Fibroblast of villous mesenchyme (primary cell): ENCODE data around the gene AP1S3. TPM values are rescaled to one million over a fixed set of nuclear protein-coding genes. Genes with fewer than 3 reads are reported as not detected.
A peak's percentile ranks its signal among the peaks of the same experiment; 100 is the strongest.

ENCODE experiments used
- DNase-seq: peaks from one replicate; pipeline ENCODE4 v3.0.0-alpha.2; 2010; ENCODE audit warnings: low read depth
- H3K4me3 ChIP-seq: 2 replicates; pipeline ENCODE4 v1.5.1; 2011; ENCODE audit warnings: low read depth, mild to moderate bottlenecking, low read length
- CTCF ChIP-seq: IDR thresholded peaks from 2 replicates; pipeline ENCODE4 v1.5.1; 2012; ENCODE audit warnings: low read depth, mild to moderate bottlenecking, low read length; ENCODE audit not compliant: insufficient read depth
- total RNA-seq: library from RNA; depleted of rRNA; stranded (reverse); fragments of >200 nt; gene quantifications from 2 replicates; pipeline ENCODE4 v1.2.3, GENCODE V29; 2012

AP1S3 gene
- total RNA-seq, 1 donor = 4.7 TPM

GRCh38 chr2:223787358-223787757, 50.0 kb downstream of the AP1S3 start:
- TF ChIP-seq CTCF = no peak
- H3K4me3 ChIP-seq = no peak overlapping the region
- DNase-seq = no peak

GRCh38 chr2:223786943-223787342, 50.4 kb downstream of the AP1S3 start:
- H3K4me3 ChIP-seq = no peak overlapping the region
- TF ChIP-seq CTCF = no peak
- no peak for DNase-seq

GRCh38 chr2:223786236-223786635, 51.1 kb downstream of the AP1S3 start:
- no peak overlapping the region for H3K4me3 ChIP-seq
- TF ChIP-seq CTCF = no peak
- no peak for DNase-seq

GRCh38 chr2:223784221-223784772, 53.1 kb downstream of the AP1S3 start:
- no peak overlapping the region for H3K4me3 ChIP-seq
- no peak for TF ChIP-seq CTCF
- DNase-seq = no peak

- H3K4me3 ChIP-seq = no peak overlapping the region
- TF ChIP-seq CTCF = no peak
- no peak for DNase-seq
Measured at GRCh38 chr2:223782629-223783028, 54.8 kb downstream of the AP1S3 start.

- no peak for TF ChIP-seq CTCF
- DNase-seq = no peak
- no peak overlapping the region for H3K4me3 ChIP-seq
Measured at GRCh38 chr2:223781560-223781959, 55.8 kb downstream of the AP1S3 start.

- peak; percentile 35 for TF ChIP-seq CTCF
- H3K4me3 ChIP-seq = no peak overlapping the region
- no peak for DNase-seq
Measured at GRCh38 chr2:223779877-223780276, 57.5 kb downstream of the AP1S3 start.
